HG03469 (cell line): ENCODE results near the gene MGARP.
"Not testable (repeated sequence)": the region's sequence is repeated elsewhere in the genome, so short reads cannot be mapped to it uniquely, and the experiment has no call there.

Source experiments
- ATAC-seq: cut with Tn5 transposase; IDR thresholded peaks from one replicate; pipeline ENCODE4 v1.9.1; 2021; ENCODE audit warnings: mild to moderate bottlenecking, moderate library complexity, moderate number of reproducible peaks; ENCODE audit not compliant: unreplicated experiment

The MGARP gene

GRCh38 chr4:139297001-139297410 lies 17.0 kb upstream of the MGARP start:
- ATAC-seq = no peak

GRCh38 chr4:139295942-139296299 lies 15.9 kb upstream of the MGARP start:
- no peak for ATAC-seq

- ATAC-seq = peak; percentile 90
Measured at GRCh38 chr4:139295206-139295941, 15.3 kb upstream of the MGARP start.

GRCh38 chr4:139286186-139286698 lies 6.2 kb upstream of the MGARP start:
- no peak for ATAC-seq

- no peak for ATAC-seq
Measured at GRCh38 chr4:139282721-139283075, 2.7 kb upstream of the MGARP start.

GRCh38 chr4:139282065-139282720 lies 2.2 kb upstream of the MGARP start:
- no peak for ATAC-seq

- no peak for ATAC-seq
Measured at GRCh38 chr4:139278912-139279759, 889 bp downstream of the MGARP start.

- no peak for ATAC-seq
Measured at GRCh38 chr4:139278485-139278884, 1.5 kb downstream of the MGARP start.

GRCh38 chr4:139275281-139275735 lies 4.7 kb downstream of the MGARP start:
- no peak for ATAC-seq

GRCh38 chr4:139274790-139275189 lies 5.2 kb downstream of the MGARP start:
- ATAC-seq = no peak

GRCh38 chr4:139273835-139274234 lies 6.2 kb downstream of the MGARP start:
- ATAC-seq = no peak

GRCh38 chr4:139267301-139267700 lies 12.7 kb downstream of the MGARP start:
- no peak for ATAC-seq

- peak; percentile 89 for ATAC-seq
Measured at GRCh38 chr4:139266583-139267257, 13.3 kb downstream of the MGARP start.

- no peak for ATAC-seq
Measured at GRCh38 chr4:139266208-139266582, 13.8 kb downstream of the MGARP start.

- no peak for ATAC-seq
Measured at GRCh38 chr4:139265654-139266053, 14.4 kb downstream of the MGARP start.

GRCh38 chr4:139256349-139256748 lies 23.7 kb downstream of the MGARP start:
- ATAC-seq = no peak

GRCh38 chr4:139255581-139255980 lies 24.4 kb downstream of the MGARP start:
- ATAC-seq = not testable (repeated sequence)

- no peak for ATAC-seq
Measured at GRCh38 chr4:139253713-139254112, 26.3 kb downstream of the MGARP start.

GRCh38 chr4:139253046-139253445 lies 27.0 kb downstream of the MGARP start:
- no peak for ATAC-seq

GRCh38 chr4:139247700-139248238 lies 32.3 kb downstream of the MGARP start:
- no peak for ATAC-seq

- ATAC-seq = no peak
Measured at GRCh38 chr4:139247241-139247640, 32.8 kb downstream of the MGARP start.
